ENCODE results near the gene SLC17A3. TPM values are rescaled to one million over a fixed set of nuclear protein-coding genes. Genes with fewer than 3 reads are reported as not detected.

SLC17A3 gene
- total and polyA plus RNA-seq, 9 of the 15 experiments (the other 6 are each of a cell fraction or from before 2014, with no cell fraction given): 0.04 to 0.08 TPM; not detected in 7

GRCh38 chr6:25903467-25904099 lies 29.5 kb upstream of the SLC17A3 start:
- peaks cover 0 to 3% of the 10 kb centered on the region in 2 experiments; a peak in 3 of 5 replicates for H3K27me3 ChIP-seq (ENCODE audit: control insufficient read depth in 2 of 2, insufficient read depth in 2 of 2, low read length in 2 of 2)
- H3K36me3 ChIP-seq (ENCODE audit: control insufficient read depth, insufficient read depth, low read length): no peaks in the 10 kb centered on the region
- H3K9me3 ChIP-seq (replicated peaks; ENCODE audit: control insufficient read depth, insufficient read depth, low read depth, low read length): no peaks in the 10 kb centered on the region
- POLR2A ChIA-PET: interaction anchor here (1.2 to 1.5 kb wide), 2 partner anchors 12 to 13 kb away, joined by 3 to 6 read pairs; no protein-coding TSS in a partner anchor
- ATAC-seq: no peak
- H2AFZ ChIP-seq (ENCODE audit: low read depth, low read length): no peak overlapping the region
- no peaks in the 10 kb centered on the region for H3K9me1 ChIP-seq (ENCODE audit: control insufficient read depth, insufficient read depth, low read length)
- no peaks in the 10 kb centered on the region for H4K20me1 ChIP-seq (replicated peaks; ENCODE audit: control insufficient read depth, insufficient read depth, low read length)
- FAIRE-seq: no peak
- no peak overlapping the region for H3K9ac ChIP-seq (ENCODE audit: insufficient read depth in 1 of 2, low read depth in 2 of 2, low read length in 2 of 2)
- CTCF ChIA-PET (ENCODE audit: low intra/inter-chr PET ratio): no interaction called here
- no peak overlapping the region for H3K4me2 ChIP-seq (ENCODE audit: insufficient read depth, low read length)
- in situ Hi-C loops (cut with MboI) (no loop called here), intact Hi-C loops (cut with micrococcal nuclease) (no loop called here)
- no peaks in the 10 kb centered on the region for H3K79me2 ChIP-seq (ENCODE audit: control insufficient read depth, insufficient read depth, low read length)
- no TSS peak for BruUV-seq (replicated peaks)
- H3K4me3 ChIP-seq: no peak overlapping the region
- no peak overlapping the region for H3K27ac ChIP-seq (ENCODE audit: extremely low read depth, low read depth, low read length)
- no peaks in the 10 kb centered on the region for H3K4me1 ChIP-seq (replicated peaks in 1 of 2; ENCODE audit: control insufficient read depth in 2 of 2, insufficient read depth in 2 of 2, low read length in 2 of 2)
- 0% methylated on average over 2 of the region's 4 CpGs for WGBS (ENCODE audit: insufficient coverage, low coverage, missing lambda C conversion rate)
- DNase-seq (ENCODE audit: extremely low read depth in 1 of 4, low spot score in 3 of 4): no peak
- TF ChIP-seq ZNF584 (CRISPR knock-in tag; IDR thresholded peaks at IDR 0.05; ENCODE audit: low read depth) (no peak), MAFG (tag; conservative IDR thresholded peaks at IDR 0.05) (peak; percentile 82), SRSF3 (IDR thresholded peaks at IDR 0.05; ENCODE audit: insufficient read depth, low read length) (no peak), C11orf30 (IDR thresholded peaks at IDR 0.05; ENCODE audit: low read depth) (peak; percentile 76), NCOR1 (IDR thresholded peaks at IDR 0.05) (no peak), RNF2 (IDR thresholded peaks at IDR 0.05) (no peak), CBFA2T3 (IDR thresholded peaks at IDR 0.05) (no peak), JUND (IDR thresholded peaks at IDR 0.05; ENCODE audit: borderline replicate concordance, low read depth, low read length) (no peak), JUND (tag; IDR thresholded peaks at IDR 0.05; ENCODE audit: borderline replicate concordance, low read depth, low read length) (no peak), MAFK (IDR thresholded peaks at IDR 0.05; ENCODE audit: low read length) (0 out of 2 replicates have a peak, but pooled peaks have one; percentile 8), NEUROD1 (IDR thresholded peaks at IDR 0.05; ENCODE audit: borderline replicate concordance, low read depth, low read length, partially characterized antibody) (no peak), ZNF12 (CRISPR knock-in tag; IDR thresholded peaks at IDR 0.05) (no peak), CEBPB (tag; IDR thresholded peaks at IDR 0.05) (no peak), ZNF589 (CRISPR knock-in tag; IDR thresholded peaks at IDR 0.05; ENCODE audit: low read depth) (no peak), HDGF (IDR thresholded peaks at IDR 0.05) (no peak), ZNF316 (IDR thresholded peaks at IDR 0.05) (peak; percentile 81), NBN (IDR thresholded peaks at IDR 0.05; ENCODE audit: low read depth) (no peak), RBM22 (IDR thresholded peaks at IDR 0.05; ENCODE audit: low read depth, low read length, poor library complexity, severe bottlenecking) (no peak), ZFP1 (CRISPR knock-in tag; IDR thresholded peaks at IDR 0.05) (no peak), TCF7 (IDR thresholded peaks at IDR 0.05; ENCODE audit: borderline replicate concordance) (no peak)
- TF ChIP-seq, protein P1, sequence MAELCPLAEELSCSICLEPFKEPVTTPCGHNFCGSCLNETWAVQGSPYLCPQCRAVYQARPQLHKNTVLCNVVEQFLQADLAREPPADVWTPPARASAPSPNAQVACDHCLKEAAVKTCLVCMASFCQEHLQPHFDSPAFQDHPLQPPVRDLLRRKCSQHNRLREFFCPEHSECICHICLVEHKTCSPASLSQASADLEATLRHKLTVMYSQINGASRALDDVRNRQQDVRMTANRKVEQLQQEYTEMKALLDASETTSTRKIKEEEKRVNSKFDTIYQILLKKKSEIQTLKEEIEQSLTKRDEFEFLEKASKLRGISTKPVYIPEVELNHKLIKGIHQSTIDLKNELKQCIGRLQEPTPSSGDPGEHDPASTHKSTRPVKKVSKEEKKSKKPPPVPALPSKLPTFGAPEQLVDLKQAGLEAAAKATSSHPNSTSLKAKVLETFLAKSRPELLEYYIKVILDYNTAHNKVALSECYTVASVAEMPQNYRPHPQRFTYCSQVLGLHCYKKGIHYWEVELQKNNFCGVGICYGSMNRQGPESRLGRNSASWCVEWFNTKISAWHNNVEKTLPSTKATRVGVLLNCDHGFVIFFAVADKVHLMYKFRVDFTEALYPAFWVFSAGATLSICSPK (IDR thresholded peaks at IDR 0.05; ENCODE audit: borderline replicate concordance): no peak
